ENCODE measurements around the gene BTBD9.

Gene BTBD9

GRCh38 chr6:38593409-38593808 lies 46.3 kb downstream of the BTBD9 start:
- no peak for DNase-seq

GRCh38 chr6:38591439-38591838 lies 48.3 kb downstream of the BTBD9 start:
- no peak for DNase-seq

- no peak for DNase-seq
These were observed 50.4 kb downstream of the BTBD9 start for GRCh38 chr6:38589367-38589720.

GRCh38 chr6:38588631-38589366 lies 50.9 kb downstream of the BTBD9 start:
- DNase-seq, result no peak

- no peak for DNase-seq
These were observed 51.9 kb downstream of the BTBD9 start for GRCh38 chr6:38587766-38588362.

- no peak for DNase-seq
These were observed 52.7 kb downstream of the BTBD9 start for GRCh38 chr6:38586992-38587391.

GRCh38 chr6:38584731-38585130 lies 55.0 kb downstream of the BTBD9 start:
- no peak for DNase-seq

- DNase-seq, result no peak
These were observed 56.2 kb downstream of the BTBD9 start for GRCh38 chr6:38583523-38583922.

GRCh38 chr6:38580030-38580429 lies 59.7 kb downstream of the BTBD9 start:
- DNase-seq, result no peak

- no peak for DNase-seq
These were observed 60.6 kb downstream of the BTBD9 start for GRCh38 chr6:38579010-38579628.

- no peak for DNase-seq
These were observed 61.7 kb downstream of the BTBD9 start for GRCh38 chr6:38578075-38578474.

- no peak for DNase-seq
These were observed 62.2 kb downstream of the BTBD9 start for GRCh38 chr6:38577492-38577891.

GRCh38 chr6:38573801-38574395 lies 65.8 kb downstream of the BTBD9 start:
- no peak for DNase-seq

GRCh38 chr6:38572186-38572813 lies 67.4 kb downstream of the BTBD9 start:
- DNase-seq, result no peak

- DNase-seq, result no peak
These were observed 68.0 kb downstream of the BTBD9 start for GRCh38 chr6:38571721-38572120.

- peak; percentile 6 for DNase-seq
These were observed 69.0 kb downstream of the BTBD9 start for GRCh38 chr6:38570750-38571149.

GRCh38 chr6:38567436-38567835 lies 72.3 kb downstream of the BTBD9 start:
- DNase-seq, result peak; percentile 25

- no peak for DNase-seq
These were observed 73.3 kb downstream of the BTBD9 start for GRCh38 chr6:38566295-38567030.

GRCh38 chr6:38564301-38564700 lies 75.4 kb downstream of the BTBD9 start:
- no peak for DNase-seq

GRCh38 chr6:38555606-38556005 lies 84.1 kb downstream of the BTBD9 start:
- DNase-seq, result no peak

- no peak for DNase-seq
These were observed 84.9 kb downstream of the BTBD9 start for GRCh38 chr6:38554700-38555413.

GRCh38 chr6:38554014-38554413 lies 85.7 kb downstream of the BTBD9 start:
- DNase-seq, result no peak

All from NCI-H748 treated with DMSO at 0.1 percent for 48 hours (cell line).